ENCODE measurements around the gene GGN. TPM values are rescaled to one million over a fixed set of nuclear protein-coding genes. Genes with fewer than 3 reads are reported as not detected.

The GGN gene
- polyA plus RNA-seq, 1 of the 3 experiments (the other 2 are of a cell fraction) = 0.48 TPM

DNA sequence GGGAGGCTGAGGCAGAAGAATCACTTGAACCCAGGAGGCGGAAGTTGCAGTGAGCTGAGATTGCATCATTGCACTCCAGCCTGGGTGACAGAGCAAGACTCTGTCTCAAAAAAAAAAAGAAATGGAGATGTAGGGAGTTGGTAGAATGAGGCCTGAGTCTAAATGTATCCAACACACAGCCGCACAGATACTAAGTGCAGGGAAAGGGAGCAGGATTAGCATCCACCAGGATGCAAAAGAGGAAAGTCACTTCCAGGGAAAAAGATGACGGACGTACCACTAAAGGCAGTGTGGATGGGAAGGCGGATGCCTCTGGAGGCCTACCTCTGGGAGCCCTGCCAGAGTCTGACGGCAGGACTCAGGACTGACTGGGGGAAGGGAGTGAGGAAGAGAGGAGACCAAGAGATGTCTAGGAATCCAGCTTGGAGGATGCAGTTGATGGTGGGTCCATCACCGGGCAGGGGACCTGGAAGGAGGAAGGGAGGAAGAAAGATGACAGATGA, 21.8 kb upstream of the GGN start:
- Histone ChIP-seq H3K27ac (ENCODE audit: low read depth in 2 of 2, low read length in 1 of 2) (no peak overlapping the region), H3K9ac (no peak overlapping the region), H3K4me1 (ENCODE audit: control insufficient read depth in 1 of 2, insufficient read depth in 2 of 2, low read depth in 1 of 2, low read length in 1 of 2) (no peaks in the 10 kb centered on the region), H3F3A (replicated peaks; ENCODE audit: insufficient read depth) (peaks cover 3% of the 10 kb centered on the region), H3K27me3 (ENCODE audit: insufficient read depth) (no peaks in the 10 kb centered on the region), H4K20me1 (ENCODE audit: insufficient read depth) (no peaks in the 10 kb centered on the region), H3K36me3 (replicated peaks in 1 of 2; ENCODE audit: control insufficient read depth in 1 of 2, insufficient read depth in 2 of 2, low read length in 1 of 2) (peaks cover 0 to 4% of the 10 kb centered on the region in 2 experiments), H3K4me3 (ENCODE audit: low read depth in 2 of 2, low read length in 1 of 2) (no peak overlapping the region), H3K79me2 (ENCODE audit: insufficient read depth) (no peaks in the 10 kb centered on the region), H2AFZ (ENCODE audit: low read depth) (no peak overlapping the region), H3K4me2 (no peak overlapping the region), H3K9me3 (no peaks in the 10 kb centered on the region), H3K9me2 (no peaks in the 10 kb centered on the region)
- no peak for DNase-seq
- 87% methylated on average over 7 of the region's 7 CpGs for WGBS (ENCODE audit: low lambda C conversion rate)
- CTCF ChIA-PET = no interaction called here
- TF ChIP-seq ZBTB33 (IDR thresholded peaks at IDR 0.05; ENCODE audit: borderline replicate concordance, low read depth) (no peak), FOSL2 (IDR thresholded peaks at IDR 0.05; ENCODE audit: borderline replicate concordance, low read depth) (no peak)
- POLR2A ChIA-PET = no interaction called here

DNA sequence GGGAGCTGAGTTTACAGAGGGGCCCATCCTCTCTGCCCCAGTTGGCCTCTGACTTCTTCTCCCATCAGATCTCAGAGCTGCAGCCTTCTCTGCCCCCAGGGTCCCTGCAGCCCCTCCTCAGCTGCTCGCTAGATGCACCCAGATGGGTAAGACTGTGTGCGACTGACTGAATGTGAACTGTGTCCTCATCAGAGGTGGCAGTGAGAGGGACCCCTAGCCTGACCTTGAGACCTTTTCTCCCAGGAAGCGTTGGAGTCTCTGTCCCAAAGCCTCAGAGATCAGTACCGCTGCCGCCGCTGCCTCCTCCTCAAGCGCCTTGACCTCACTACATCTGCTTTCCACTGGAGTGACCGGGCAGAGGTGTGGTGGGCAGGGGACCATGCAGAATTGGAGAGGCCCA, 17.4 kb upstream of the GGN start:
- TF ChIP-seq NRF1 (IDR thresholded peaks at IDR 0.05; ENCODE audit: low read depth, low read length) = no peak
- no peak for TF ChIP-seq SMC3 (IDR thresholded peaks at IDR 0.05; ENCODE audit: low read depth, low read length)
- no peak for TF ChIP-seq TEAD4 (IDR thresholded peaks at IDR 0.05; ENCODE audit: borderline replicate concordance, insufficient read depth)
- TF ChIP-seq, protein P1, sequence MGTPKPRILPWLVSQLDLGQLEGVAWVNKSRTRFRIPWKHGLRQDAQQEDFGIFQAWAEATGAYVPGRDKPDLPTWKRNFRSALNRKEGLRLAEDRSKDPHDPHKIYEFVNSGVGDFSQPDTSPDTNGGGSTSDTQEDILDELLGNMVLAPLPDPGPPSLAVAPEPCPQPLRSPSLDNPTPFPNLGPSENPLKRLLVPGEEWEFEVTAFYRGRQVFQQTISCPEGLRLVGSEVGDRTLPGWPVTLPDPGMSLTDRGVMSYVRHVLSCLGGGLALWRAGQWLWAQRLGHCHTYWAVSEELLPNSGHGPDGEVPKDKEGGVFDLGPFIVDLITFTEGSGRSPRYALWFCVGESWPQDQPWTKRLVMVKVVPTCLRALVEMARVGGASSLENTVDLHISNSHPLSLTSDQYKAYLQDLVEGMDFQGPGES (IDR thresholded peaks at IDR 0.05; ENCODE audit: low read depth, low read length) = no peak
- no peak for TF ChIP-seq ELF1 (IDR thresholded peaks at IDR 0.05)
- TF ChIP-seq FOSL2 (IDR thresholded peaks at IDR 0.05; ENCODE audit: borderline replicate concordance, low read depth) = no peak
- no peak for TF ChIP-seq RFX5 (IDR thresholded peaks at IDR 0.05; ENCODE audit: low read length)
- TF ChIP-seq MEF2A (IDR thresholded peaks at IDR 0.05; ENCODE audit: borderline replicate concordance, low read depth) = no peak
- no peak for TF ChIP-seq YY1 (IDR thresholded peaks at IDR 0.05; ENCODE audit: low read depth)
- no peak for TF ChIP-seq NFIC (IDR thresholded peaks at IDR 0.05; ENCODE audit: borderline replicate concordance)
- no peak for TF ChIP-seq JUND (IDR thresholded peaks at IDR 0.05)
- TF ChIP-seq FOXM1 (IDR thresholded peaks at IDR 0.05; ENCODE audit: low read depth) = no peak
- no peak for TF ChIP-seq RAD21 (IDR thresholded peaks at IDR 0.05; ENCODE audit: low read length)
- TF ChIP-seq USF2 (IDR thresholded peaks at IDR 0.05; ENCODE audit: borderline replicate concordance, low read depth, low read length) = no peak
- H3K4me2 ChIP-seq = no peak overlapping the region
- POLR2A ChIA-PET = interaction anchor here (1.1 kb wide), 1 partner anchor 31 kb away, joined by 3 read pairs; the partner anchor contains the start of gene PSMD8
- no peak overlapping the region for H3K9ac ChIP-seq
- no peaks in the 10 kb centered on the region for H3K27me3 ChIP-seq (ENCODE audit: insufficient read depth)
- CTCF ChIA-PET = interaction anchor here (0.6 kb wide), 1 partner anchor 495 kb away, joined by 3 read pairs; no protein-coding TSS in a partner anchor
- peaks cover 11% of the 10 kb centered on the region for H3F3A ChIP-seq (replicated peaks; ENCODE audit: insufficient read depth)
- H3K4me3 ChIP-seq (ENCODE audit: low read depth in 2 of 2, low read length in 1 of 2) = no peak overlapping the region
- 97% methylated on average over 8 of the region's 8 CpGs for WGBS (ENCODE audit: low lambda C conversion rate)
- H3K79me2 ChIP-seq (ENCODE audit: insufficient read depth) = peaks cover 6% of the 10 kb centered on the region; the same call in 1 of the 2 replicates
- no peak for DNase-seq
- no peaks in the 10 kb centered on the region for H3K9me2 ChIP-seq
- H2AFZ ChIP-seq (ENCODE audit: low read depth) = no peak overlapping the region
- H3K9me3 ChIP-seq = no peaks in the 10 kb centered on the region
- H3K4me1 ChIP-seq (ENCODE audit: control insufficient read depth in 1 of 2, insufficient read depth in 2 of 2, low read depth in 1 of 2, low read length in 1 of 2) = no peaks in the 10 kb centered on the region; a peak in 1 of 4 replicates
- no peaks in the 10 kb centered on the region for H4K20me1 ChIP-seq (ENCODE audit: insufficient read depth)
- H3K27ac ChIP-seq (ENCODE audit: low read depth in 2 of 2, low read length in 1 of 2) = no peak overlapping the region
- peaks cover 0 to 4% of the 10 kb centered on the region in 2 experiments for H3K36me3 ChIP-seq (replicated peaks in 1 of 2; ENCODE audit: control insufficient read depth in 1 of 2, insufficient read depth in 2 of 2, low read length in 1 of 2)

Measured in SK-N-SH (cell line).